Natural killer cell (primary cell): ENCODE data around the gene ZFYVE9. TPM values are rescaled to one million over a fixed set of nuclear protein-coding genes. Genes with fewer than 3 reads are reported as not detected.

ENCODE experiments used
- ATAC-seq, 3 donors: fragments of 150-1000 bp in 2 of 3; fragments of 200-7000 bp in 1 of 3; cut with Tn5 transposase; 1 replicate in 1 of 3; 2 replicates in 2 of 3; pipeline ENCODE4 v1.10.0; 2021; ENCODE audit warnings: mild to moderate bottlenecking in 2 of 3, moderate library complexity in 2 of 3
- DNase-seq, 2 donors: peaks; one replicate each; pipeline versions ENCODE4 v3.0.0 to v3.0.0-alpha.2; 2013 to 2021; ENCODE audit warnings: mixed read lengths in 1 of 2
- H3K27ac ChIP-seq: one replicate; pipeline ENCODE4 v1.5.1; 2013; ENCODE audit warnings: mild to moderate bottlenecking, low read length
- H3K27me3 ChIP-seq: one replicate; pipeline ENCODE4 v1.6.1; 2013; ENCODE audit warnings: low read length; ENCODE audit not compliant: control insufficient read depth, insufficient read depth
- H3K36me3 ChIP-seq: one replicate; pipeline ENCODE4 v1.6.1; 2013; ENCODE audit warnings: low read length; ENCODE audit not compliant: control insufficient read depth, insufficient read depth
- H3K4me1 ChIP-seq: one replicate; pipeline ENCODE4 v1.6.1; 2013; ENCODE audit warnings: low read length; ENCODE audit not compliant: control insufficient read depth, insufficient read depth
- H3K4me3 ChIP-seq: one replicate; pipeline ENCODE4 v1.5.1; 2013; ENCODE audit warnings: low read length
- H3K9me3 ChIP-seq: one replicate; pipeline ENCODE4 v1.6.1; 2013; ENCODE audit warnings: low read length; ENCODE audit not compliant: control insufficient read depth, insufficient read depth
- H3K27ac Mint-ChIP-seq, 2 donors: one replicate each; pipeline ENCODE4 v1.8.0; 2022; ENCODE audit warnings: mild to moderate bottlenecking in 2 of 2, mixed read lengths in 2 of 2, moderate library complexity in 1 of 2
- H3K27me3 Mint-ChIP-seq, 2 donors: one replicate each; pipeline ENCODE4 v1.8.0; 2022; ENCODE audit warnings: low read depth in 2 of 2, mixed read lengths in 2 of 2
- H3K36me3 Mint-ChIP-seq: one replicate; pipeline ENCODE4 v1.8.0; 2022; ENCODE audit warnings: mixed read lengths
- H3K4me1 Mint-ChIP-seq, 2 donors: one replicate each; pipeline ENCODE4 v1.8.0; 2022; ENCODE audit warnings: mixed read lengths in 2 of 2
- H3K4me3 Mint-ChIP-seq: one replicate; pipeline ENCODE4 v1.8.0; 2022; ENCODE audit warnings: mild to moderate bottlenecking, moderate library complexity, mixed read lengths
- H3K9me3 Mint-ChIP-seq, 2 donors: one replicate each; pipeline ENCODE4 v1.8.0; 2022; ENCODE audit warnings: mixed read lengths in 2 of 2
- WGBS: methylation state at CpG from one replicate; pipeline ENCODE4 v1.1.7; 2013; ENCODE audit warnings: missing lambda C conversion rate; ENCODE audit not compliant: insufficient coverage; 5-methylcytosine and 5-hydroxymethylcytosine counted together
- intact Hi-C: fragments of 100-400 bp; cut with micrococcal nuclease; formaldehyde crosslinking; loops from one replicate; pipeline ENCODE4 v1.14.2; 2022
- total RNA-seq, 4 donors: library from RNA; stranded (reverse); fragments of 120-200 nt in 1 of 4; gene quantifications; one replicate each; pipeline versions ENCODE4 v1.2.3 to v1.2.4, GENCODE V29; 2013 to 2022
- TF ChIP-seq, protein P1 (sequence below): fragments of 200-600 bp; IDR thresholded peaks from one replicate; pipeline ENCODE4 v1.8.0; 2022; ENCODE audit warnings: antibody characterized with exemption

Gene ZFYVE9
- total RNA-seq, 3 donors from 2014 or later (not counting 1 experiment from before 2014, with no cell fraction given) = 1.1 to 2.3 (median 1.8) TPM

GRCh38 chr1:52334906-52335528, 193.1 kb downstream of the ZFYVE9 start:
- intact Hi-C loops = no loop called here
- ATAC-seq (no peak), DNase-seq (no peak)
- no peaks in the 10 kb centered on the region for H3K27me3 ChIP-seq
- WGBS = 86% methylated on average over 2 of the region's 3 CpGs
- TF ChIP-seq, protein P1, sequence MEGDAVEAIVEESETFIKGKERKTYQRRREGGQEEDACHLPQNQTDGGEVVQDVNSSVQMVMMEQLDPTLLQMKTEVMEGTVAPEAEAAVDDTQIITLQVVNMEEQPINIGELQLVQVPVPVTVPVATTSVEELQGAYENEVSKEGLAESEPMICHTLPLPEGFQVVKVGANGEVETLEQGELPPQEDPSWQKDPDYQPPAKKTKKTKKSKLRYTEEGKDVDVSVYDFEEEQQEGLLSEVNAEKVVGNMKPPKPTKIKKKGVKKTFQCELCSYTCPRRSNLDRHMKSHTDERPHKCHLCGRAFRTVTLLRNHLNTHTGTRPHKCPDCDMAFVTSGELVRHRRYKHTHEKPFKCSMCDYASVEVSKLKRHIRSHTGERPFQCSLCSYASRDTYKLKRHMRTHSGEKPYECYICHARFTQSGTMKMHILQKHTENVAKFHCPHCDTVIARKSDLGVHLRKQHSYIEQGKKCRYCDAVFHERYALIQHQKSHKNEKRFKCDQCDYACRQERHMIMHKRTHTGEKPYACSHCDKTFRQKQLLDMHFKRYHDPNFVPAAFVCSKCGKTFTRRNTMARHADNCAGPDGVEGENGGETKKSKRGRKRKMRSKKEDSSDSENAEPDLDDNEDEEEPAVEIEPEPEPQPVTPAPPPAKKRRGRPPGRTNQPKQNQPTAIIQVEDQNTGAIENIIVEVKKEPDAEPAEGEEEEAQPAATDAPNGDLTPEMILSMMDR = no peak
- H3K9me3 ChIP-seq = no peaks in the 10 kb centered on the region
- no peaks in the 10 kb centered on the region for H3K36me3 ChIP-seq
- no peak overlapping the region for H3K4me3 ChIP-seq
- no peak overlapping the region for H3K27ac Mint-ChIP-seq
- no peaks in the 10 kb centered on the region for H3K4me1 ChIP-seq
- no peak overlapping the region for H3K27ac ChIP-seq
- H3K4me1 Mint-ChIP-seq = no peaks in the 10 kb centered on the region
- H3K9me3 Mint-ChIP-seq = no peaks in the 10 kb centered on the region
- no peaks in the 10 kb centered on the region for H3K27me3 Mint-ChIP-seq
- H3K36me3 Mint-ChIP-seq = no peaks in the 10 kb centered on the region
- H3K4me3 Mint-ChIP-seq = no peak overlapping the region

- H3K4me1 ChIP-seq = no peaks in the 10 kb centered on the region
- H3K4me3 ChIP-seq = no peak overlapping the region
- 82% methylated on average over 2 of the region's 2 CpGs for WGBS
- no peaks in the 10 kb centered on the region for H3K27me3 ChIP-seq
- ATAC-seq = no peak
- intact Hi-C loops = no loop called here
- Mint-ChIP-seq H3K27ac (no peak overlapping the region), H3K27me3 (no peaks in the 10 kb centered on the region), H3K9me3 (no peaks in the 10 kb centered on the region), H3K4me1 (no peaks in the 10 kb centered on the region), H3K4me3 (no peak overlapping the region), H3K36me3 (no peaks in the 10 kb centered on the region)
- TF ChIP-seq, protein P1 = no peak
- H3K27ac ChIP-seq = no peak overlapping the region
- H3K36me3 ChIP-seq = no peaks in the 10 kb centered on the region
- no peak for DNase-seq
- no peaks in the 10 kb centered on the region for H3K9me3 ChIP-seq
Observed at GRCh38 chr1:52337439-52337838, 195.6 kb downstream of the ZFYVE9 start.

GRCh38 chr1:52341655-52342260, 199.9 kb downstream of the ZFYVE9 start:
- DNase-seq (no peak), ATAC-seq (no peak)
- Histone ChIP-seq H3K4me1 (no peaks in the 10 kb centered on the region), H3K4me3 (no peak overlapping the region), H3K9me3 (no peaks in the 10 kb centered on the region), H3K27me3 (no peaks in the 10 kb centered on the region), H3K27ac (no peak overlapping the region), H3K36me3 (no peaks in the 10 kb centered on the region)
- Mint-ChIP-seq H3K27ac (no peak overlapping the region), H3K9me3 (no peaks in the 10 kb centered on the region), H3K27me3 (no peaks in the 10 kb centered on the region), H3K36me3 (no peaks in the 10 kb centered on the region), H3K4me1 (no peaks in the 10 kb centered on the region), H3K4me3 (no peak overlapping the region)
- TF ChIP-seq, protein P1 = no peak
- intact Hi-C loops = no loop called here
- WGBS = 96% methylated on average over 6 of the region's 7 CpGs

- ATAC-seq (no peak), DNase-seq (no peak)
- Histone ChIP-seq H3K36me3 (no peaks in the 10 kb centered on the region), H3K27me3 (no peaks in the 10 kb centered on the region), H3K27ac (no peak overlapping the region), H3K4me1 (peaks cover 4% of the 10 kb centered on the region), H3K4me3 (no peak overlapping the region), H3K9me3 (no peaks in the 10 kb centered on the region)
- H3K4me1 Mint-ChIP-seq = peaks cover 14 to 15% of the 10 kb centered on the region in 2 donors
- H3K36me3 Mint-ChIP-seq = no peaks in the 10 kb centered on the region
- H3K27me3 Mint-ChIP-seq = no peaks in the 10 kb centered on the region
- TF ChIP-seq, protein P1 = no peak
- WGBS = 85% methylated on average over 3 of the region's 3 CpGs
- no peak overlapping the region for H3K4me3 Mint-ChIP-seq
- no peaks in the 10 kb centered on the region for H3K9me3 Mint-ChIP-seq
- intact Hi-C loops = no loop called here
- H3K27ac Mint-ChIP-seq = no peak overlapping the region
Observed at GRCh38 chr1:52343979-52344378, 202.1 kb downstream of the ZFYVE9 start.
